DOHH2 (cell line): ENCODE results near the gene CFAP97D1.

Source experiments
- H3F3A ChIP-seq: fragments of 200-600 bp; sonication (generic), shearing (Covaris generic); 2 replicates; pipeline ENCODE4 v1.6.0; 2016; ENCODE audit warnings: antibody characterized with exemption, mild to moderate bottlenecking; ENCODE audit not compliant: control insufficient read depth, insufficient read depth
- H3K27ac ChIP-seq: fragments of 200-600 bp; sonication (generic); 2 replicates; pipeline ENCODE4 v1.5.1; 2014; ENCODE audit warnings: low read depth, mild to moderate bottlenecking, low read length, moderate library complexity
- H3K27me3 ChIP-seq: fragments of 200-600 bp; sonication (generic); 2 replicates; pipeline ENCODE4 v1.6.1; 2014; ENCODE audit warnings: mild to moderate bottlenecking, low read length, mixed read lengths; ENCODE audit not compliant: control insufficient read depth
- H3K36me3 ChIP-seq: fragments of 200-600 bp; sonication (generic); 2 replicates; pipeline ENCODE4 v1.6.1; 2014; ENCODE audit warnings: mild to moderate bottlenecking, low read length, moderate library complexity, mixed read lengths; ENCODE audit not compliant: control insufficient read depth
- H3K4me1 ChIP-seq: fragments of 200-600 bp; sonication (generic); 2 replicates; pipeline ENCODE4 v1.6.1; 2014; ENCODE audit warnings: mild to moderate bottlenecking, low read length, mixed read lengths; ENCODE audit not compliant: control insufficient read depth
- H3K4me2 ChIP-seq: fragments of 200-600 bp; sonication (generic); 2 replicates; pipeline ENCODE4 v1.6.0; 2014; ENCODE audit warnings: mild to moderate bottlenecking, low read length, moderate library complexity
- H3K4me3 ChIP-seq: fragments of 200-600 bp; sonication (generic); 2 replicates; pipeline ENCODE4 v1.5.1; 2014; ENCODE audit warnings: mild to moderate bottlenecking, low read length, mixed read lengths
- H3K79me2 ChIP-seq: fragments of 200-600 bp; sonication (generic); 2 replicates; pipeline ENCODE4 v1.6.1; 2014; ENCODE audit warnings: mild to moderate bottlenecking, low read length, mixed read lengths; ENCODE audit not compliant: control insufficient read depth
- H3K9me2 ChIP-seq: fragments of 200-600 bp; sonication (generic); replicated peaks from 2 replicates; pipeline ENCODE4 v1.6.1; 2014; ENCODE audit warnings: mild to moderate bottlenecking, low read length, mixed read lengths; ENCODE audit not compliant: control insufficient read depth
- H3K9me3 ChIP-seq: fragments of 200-600 bp; sonication (generic); 2 replicates; pipeline ENCODE4 v1.6.1; 2014; ENCODE audit warnings: antibody characterized with exemption, low read length, mixed read lengths; ENCODE audit not compliant: control insufficient read depth, insufficient read depth
- H4K20me1 ChIP-seq: fragments of 200-600 bp; sonication (generic); 2 replicates; pipeline ENCODE4 v1.6.0; 2014; ENCODE audit warnings: low read depth, mild to moderate bottlenecking, antibody characterized with exemption, low read length, moderate library complexity; ENCODE audit not compliant: control insufficient read depth, insufficient read depth
- CTCF ChIP-seq: fragments of 200-600 bp; sonication (generic); IDR thresholded peaks from one replicate; pipeline ENCODE4 v1.5.1; 2014; ENCODE audit warnings: antibody characterized with exemption, mild to moderate bottlenecking, low read depth, low read length; ENCODE audit not compliant: poor library complexity, severe bottlenecking
- EZH2phosphoT487 ChIP-seq: fragments of 200-600 bp; sonication (generic); IDR thresholded peaks from 2 replicates; pipeline ENCODE4 v1.6.1; 2017; ENCODE audit warnings: borderline replicate concordance, mild to moderate bottlenecking, antibody characterized with exemption, low read length, moderate library complexity, mixed read lengths

The CFAP97D1 gene

GRCh38 chr17:43803758-43804157, 23.5 kb downstream of the CFAP97D1 start:
- Histone ChIP-seq H3K4me2 (no peak overlapping the region), H3K27ac (no peak overlapping the region), H4K20me1 (no peaks in the 10 kb centered on the region), H3K9me3 (no peaks in the 10 kb centered on the region), H3K79me2 (no peaks in the 10 kb centered on the region), H3K36me3 (no peaks in the 10 kb centered on the region), H3F3A (no peaks in the 10 kb centered on the region), H3K27me3 (peaks cover 27% of the 10 kb centered on the region), H3K4me3 (no peak overlapping the region), H3K9me2 (no peaks in the 10 kb centered on the region), H3K4me1 (peaks cover 3% of the 10 kb centered on the region; the same call in 1 of the 2 replicates)
- TF ChIP-seq CTCF = no peak
- TF ChIP-seq EZH2phosphoT487 = no peak

- H3K27ac ChIP-seq = no peak overlapping the region
Observed at GRCh38 chr17:43805117-43805516, 24.9 kb downstream of the CFAP97D1 start.

GRCh38 chr17:43808076-43808475, 27.8 kb downstream of the CFAP97D1 start:
- Histone ChIP-seq H3K36me3 (no peaks in the 10 kb centered on the region), H3K27me3 (peaks cover 15% of the 10 kb centered on the region), H3K4me3 (no peak overlapping the region), H3K9me2 (no peaks in the 10 kb centered on the region), H3F3A (no peaks in the 10 kb centered on the region), H4K20me1 (no peaks in the 10 kb centered on the region), H3K27ac (no peak overlapping the region), H3K4me2 (no peak overlapping the region), H3K79me2 (no peaks in the 10 kb centered on the region), H3K9me3 (no peaks in the 10 kb centered on the region), H3K4me1 (no peaks in the 10 kb centered on the region)
- TF ChIP-seq CTCF (no peak), EZH2phosphoT487 (no peak)

More at GRCh38 chr17:43805117-43805516, 24.9 kb downstream of the CFAP97D1 start:
- H3K79me2 ChIP-seq = no peaks in the 10 kb centered on the region
- H3K9me2 ChIP-seq = no peaks in the 10 kb centered on the region
- H3K4me3 ChIP-seq = no peak overlapping the region
- no peaks in the 10 kb centered on the region for H3K36me3 ChIP-seq
- no peaks in the 10 kb centered on the region for H4K20me1 ChIP-seq
- peaks cover 24% of the 10 kb centered on the region for H3K27me3 ChIP-seq
- no peak for TF ChIP-seq CTCF
- TF ChIP-seq EZH2phosphoT487 = no peak
- no peaks in the 10 kb centered on the region for H3K9me3 ChIP-seq
- no peaks in the 10 kb centered on the region for H3F3A ChIP-seq
- H3K4me1 ChIP-seq = peaks cover 3% of the 10 kb centered on the region; the same call in 1 of the 2 replicates
- H3K4me2 ChIP-seq = no peak overlapping the region

GRCh38 chr17:43809121-43809520, 28.9 kb downstream of the CFAP97D1 start:
- Histone ChIP-seq H3K27me3 (peaks cover 5% of the 10 kb centered on the region), H3K79me2 (no peaks in the 10 kb centered on the region), H3K4me2 (no peak overlapping the region), H3F3A (no peaks in the 10 kb centered on the region), H4K20me1 (no peaks in the 10 kb centered on the region), H3K9me2 (no peaks in the 10 kb centered on the region), H3K9me3 (no peaks in the 10 kb centered on the region), H3K4me3 (no peak overlapping the region), H3K27ac (no peak overlapping the region), H3K4me1 (no peaks in the 10 kb centered on the region), H3K36me3 (no peaks in the 10 kb centered on the region)
- TF ChIP-seq CTCF (no peak), EZH2phosphoT487 (no peak)
